Measurements from ENCODE around the gene AKAP6.

AKAP6 gene

GRCh38 chr14:32329146-32329545, at the start of gene AKAP6:
Gene AKAP6 (plus strand): TSS chr14:32329298. CDS start chr14:32433494, 104,196 bp downstream.
- no peak for DNase-seq

- DNase-seq, result no peak
Observed at GRCh38 chr14:32286602-32287001, 42.5 kb upstream of the AKAP6 start.

GRCh38 chr14:32296366-32296765, 32.7 kb upstream of the AKAP6 start:
- no peak for DNase-seq

- DNase-seq, result no peak
Observed at GRCh38 chr14:32298346-32298745, 30.8 kb upstream of the AKAP6 start.

- DNase-seq, result no peak
Observed at GRCh38 chr14:32300136-32300535, 29.0 kb upstream of the AKAP6 start.

GRCh38 chr14:32303865-32304264, 25.2 kb upstream of the AKAP6 start:
- no peak for DNase-seq

- no peak for DNase-seq
Observed at GRCh38 chr14:32304296-32304695, 24.8 kb upstream of the AKAP6 start.

GRCh38 chr14:32306549-32306948, 22.5 kb upstream of the AKAP6 start:
- DNase-seq, result no peak

GRCh38 chr14:32307881-32308582, 21.1 kb upstream of the AKAP6 start:
- no peak for DNase-seq

- no peak for DNase-seq
Observed at GRCh38 chr14:32310876-32311275, 18.2 kb upstream of the AKAP6 start.

GRCh38 chr14:32311294-32312009, 17.6 kb upstream of the AKAP6 start:
- DNase-seq, result no peak

GRCh38 chr14:32312010-32312331, 17.1 kb upstream of the AKAP6 start:
- DNase-seq, result no peak

- no peak for DNase-seq
Observed at GRCh38 chr14:32313844-32314376, 15.2 kb upstream of the AKAP6 start.

GRCh38 chr14:32318087-32318795, 10.9 kb upstream of the AKAP6 start:
- no peak for DNase-seq

- no peak for DNase-seq
Observed at GRCh38 chr14:32319368-32320049, 9.6 kb upstream of the AKAP6 start.

- DNase-seq, result no peak
Observed at GRCh38 chr14:32324601-32325000, 4.5 kb upstream of the AKAP6 start.

GRCh38 chr14:32327255-32327961, 1.7 kb upstream of the AKAP6 start:
- no peak for DNase-seq

- no peak for DNase-seq
Observed at GRCh38 chr14:32329690-32330285, 690 bp downstream of the AKAP6 start.

GRCh38 chr14:32330351-32331111, 1.4 kb downstream of the AKAP6 start:
- no peak for DNase-seq

GRCh38 chr14:32331206-32331605, 2.1 kb downstream of the AKAP6 start:
- no peak for DNase-seq
